Measurements from ENCODE around the gene ZNF180.

DNA sequence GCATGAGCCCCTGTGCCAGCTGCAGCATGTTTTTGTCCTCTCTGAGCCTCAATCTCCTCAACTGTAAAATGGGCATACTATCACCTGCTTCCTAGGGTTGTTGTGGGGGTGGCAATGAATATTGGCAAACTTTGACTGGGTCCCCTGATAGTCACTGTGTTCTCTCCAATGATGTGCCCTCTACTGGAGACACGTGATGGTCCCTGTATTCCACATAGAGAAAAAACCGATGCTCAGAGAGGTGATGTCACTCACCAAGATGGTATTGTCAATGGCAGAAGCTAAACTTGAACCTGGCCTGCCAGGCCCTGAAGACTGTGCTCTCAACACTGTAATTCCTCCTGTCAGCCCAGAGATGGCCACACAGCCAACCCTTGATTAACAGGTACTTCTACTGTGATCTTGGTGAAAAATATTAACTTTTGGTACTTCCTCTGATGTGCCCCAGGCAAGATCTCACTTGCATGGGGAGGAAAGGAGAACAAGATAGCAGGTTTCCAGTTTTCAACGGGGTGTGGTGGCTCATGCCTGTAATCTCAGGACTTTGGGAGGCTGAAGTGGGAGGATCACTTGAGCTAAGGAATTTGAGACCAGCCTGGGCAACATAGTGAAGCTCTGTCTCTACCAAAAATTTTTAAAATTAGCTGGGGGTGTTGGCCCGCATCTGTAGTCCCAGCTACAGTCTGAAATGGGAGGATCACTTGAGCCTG lies 25.6 kb upstream of the ZNF180 start:
- TF ChIP-seq EP300 (IDR thresholded peaks at IDR 0.05) = no peak
- TF ChIP-seq, protein P1, sequence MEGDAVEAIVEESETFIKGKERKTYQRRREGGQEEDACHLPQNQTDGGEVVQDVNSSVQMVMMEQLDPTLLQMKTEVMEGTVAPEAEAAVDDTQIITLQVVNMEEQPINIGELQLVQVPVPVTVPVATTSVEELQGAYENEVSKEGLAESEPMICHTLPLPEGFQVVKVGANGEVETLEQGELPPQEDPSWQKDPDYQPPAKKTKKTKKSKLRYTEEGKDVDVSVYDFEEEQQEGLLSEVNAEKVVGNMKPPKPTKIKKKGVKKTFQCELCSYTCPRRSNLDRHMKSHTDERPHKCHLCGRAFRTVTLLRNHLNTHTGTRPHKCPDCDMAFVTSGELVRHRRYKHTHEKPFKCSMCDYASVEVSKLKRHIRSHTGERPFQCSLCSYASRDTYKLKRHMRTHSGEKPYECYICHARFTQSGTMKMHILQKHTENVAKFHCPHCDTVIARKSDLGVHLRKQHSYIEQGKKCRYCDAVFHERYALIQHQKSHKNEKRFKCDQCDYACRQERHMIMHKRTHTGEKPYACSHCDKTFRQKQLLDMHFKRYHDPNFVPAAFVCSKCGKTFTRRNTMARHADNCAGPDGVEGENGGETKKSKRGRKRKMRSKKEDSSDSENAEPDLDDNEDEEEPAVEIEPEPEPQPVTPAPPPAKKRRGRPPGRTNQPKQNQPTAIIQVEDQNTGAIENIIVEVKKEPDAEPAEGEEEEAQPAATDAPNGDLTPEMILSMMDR (IDR thresholded peaks at IDR 0.05) = no peak
